ENCODE data around the gene TXNIP. TPM values are rescaled to one million over a fixed set of nuclear protein-coding genes. Genes with fewer than 3 reads are reported as not detected.

TXNIP gene
- total and polyA plus RNA-seq, 2 of the 4 experiments (the other 2 are of a cell fraction) = 36.4 to 77.2 TPM

- CTCF ChIA-PET = no interaction called here
- H4K91ac ChIP-seq (ENCODE audit: insufficient read depth, low read depth, low read length) = no peak overlapping the region
These were observed 23.8 kb downstream of the TXNIP start for GRCh38 chr1:145972580-145972979.

More at GRCh38 chr1:145972580-145972979, 23.8 kb downstream of the TXNIP start:
- DNase-seq (no peak), ATAC-seq (ENCODE audit: low read depth) (no peak; the same call in 1 of the 2 replicates)
- no peaks in the 10 kb centered on the region for H3K4me1 ChIP-seq (ENCODE audit: control insufficient read depth, insufficient read depth, low read length)
- no peak overlapping the region for H2AK9ac ChIP-seq (replicated peaks; ENCODE audit: low read depth, low read length, poor library complexity)
- peaks cover 3 to 4% of the 10 kb centered on the region in 2 experiments; a peak in 3 of 4 replicates for H3K79me1 ChIP-seq (ENCODE audit: low read depth in 1 of 2, low read length in 2 of 2)
- H2AK5ac ChIP-seq (ENCODE audit: low read depth, low read length) = no peak overlapping the region
- no peak overlapping the region for H2BK15ac ChIP-seq (ENCODE audit: low read depth, low read length)
- H2BK5ac ChIP-seq (ENCODE audit: low read depth, low read length, poor library complexity, severe bottlenecking) = no peak overlapping the region
- no peaks in the 10 kb centered on the region for H3K27me3 ChIP-seq (ENCODE audit: control insufficient read depth, insufficient read depth, low read length)
- in situ Hi-C loops (cut with MboI; ENCODE audit: low sequenced_read_pairs) (loop anchor here (5.0 kb wide), 1 partner anchor 35 kb away; no protein-coding TSS in a partner anchor), dilution Hi-C loops (cut with HindIII; ENCODE audit: low sequenced_read_pairs, unreplicated experiment) (no loop called here), intact Hi-C loops (cut with micrococcal nuclease) (no loop called here)
- H3K36me3 ChIP-seq (ENCODE audit: control insufficient read depth, insufficient read depth, low read length) = no peaks in the 10 kb centered on the region
- WGBS, 2 experiments (ENCODE audit: extremely low coverage in 2 of 2, insufficient read length in 1 of 2) = no CpG with 5 or more reads among the region's 7 CpGs
- H4K20me1 ChIP-seq (ENCODE audit: insufficient read depth, low read length) = no peaks in the 10 kb centered on the region
- H3K18ac ChIP-seq (ENCODE audit: low read depth, low read length) = no peak overlapping the region
- no peak overlapping the region for H3K27ac ChIP-seq (ENCODE audit: insufficient read depth, low read length)
- TF ChIP-seq CEBPB (IDR thresholded peaks at IDR 0.05; ENCODE audit: low read depth, low read length) (0 out of 2 replicates have a peak, but pooled peaks have one; percentile 22), RAD21 (IDR thresholded peaks at IDR 0.05; ENCODE audit: low read length) (no peak)
- H3K4me3 ChIP-seq (ENCODE audit: insufficient read depth, low read depth, low read length) = no peak overlapping the region
- no peak overlapping the region for H2BK120ac ChIP-seq (ENCODE audit: low read depth, low read length)
- POLR2A ChIA-PET (ENCODE audit: unreplicated experiment) = no interaction called here
- H2BK20ac ChIP-seq (ENCODE audit: low read depth, low read length) = no peak overlapping the region
- H3K4me2 ChIP-seq (ENCODE audit: low read depth, low read length) = no peak overlapping the region
- H3K23ac ChIP-seq (ENCODE audit: low read depth, low read length) = no peak overlapping the region
- H3K14ac ChIP-seq (replicated peaks; ENCODE audit: low read depth, low read length) = no peak overlapping the region
- no peak overlapping the region for H3K56ac ChIP-seq (ENCODE audit: extremely low read depth, insufficient read depth, low read length)
- H4K8ac ChIP-seq (ENCODE audit: low read depth in 2 of 2, low read length in 2 of 2) = no peak overlapping the region
- no peak overlapping the region for H3K4ac ChIP-seq (ENCODE audit: low read depth, low read length)
- no TSS peak for BruUV-seq (replicated peaks)
- H4K5ac ChIP-seq (ENCODE audit: low read depth, low read length) = no peak overlapping the region
- H3K9me3 ChIP-seq (ENCODE audit: control insufficient read depth, insufficient read depth, low read length) = no peaks in the 10 kb centered on the region
- H3K9ac ChIP-seq (ENCODE audit: low read depth, low read length) = no peak overlapping the region
- H3K9me1 ChIP-seq (ENCODE audit: insufficient read depth, low read length) = no peaks in the 10 kb centered on the region; the same call in 1 of the 2 replicates
- no peak overlapping the region for H2AFZ ChIP-seq (replicated peaks; ENCODE audit: low read length, poor library complexity)
